Fibroblast of villous mesenchyme (primary cell): ENCODE data around the gene SLC8A1. TPM values are rescaled to one million over a fixed set of nuclear protein-coding genes. Genes with fewer than 3 reads are reported as not detected.

ENCODE experiments used
- DNase-seq: peaks from one replicate; pipeline ENCODE4 v3.0.0-alpha.2; 2010; ENCODE audit warnings: low read depth
- H3K4me3 ChIP-seq: 2 replicates; pipeline ENCODE4 v1.5.1; 2011; ENCODE audit warnings: low read depth, mild to moderate bottlenecking, low read length
- CTCF ChIP-seq: IDR thresholded peaks from 2 replicates; pipeline ENCODE4 v1.5.1; 2012; ENCODE audit warnings: low read depth, mild to moderate bottlenecking, low read length; ENCODE audit not compliant: insufficient read depth
- total RNA-seq: library from RNA; depleted of rRNA; stranded (reverse); fragments of >200 nt; gene quantifications from 2 replicates; pipeline ENCODE4 v1.2.3, GENCODE V29; 2012

SLC8A1 gene
- total RNA-seq, 1 donor = 98.9 TPM

- H3K4me3 ChIP-seq = no peak overlapping the region
- DNase-seq = peak; percentile 28
These were observed 208.2 kb downstream of the SLC8A1 start for GRCh38 chr2:40243581-40244187.

GRCh38 chr2:40242315-40242714 is 209.6 kb downstream of the SLC8A1 start:
- no peak overlapping the region for H3K4me3 ChIP-seq
- DNase-seq = no peak
- TF ChIP-seq CTCF = no peak

More at GRCh38 chr2:40243581-40244187, 208.2 kb downstream of the SLC8A1 start:
- TF ChIP-seq CTCF = no peak

GRCh38 chr2:40240070-40240469 is 211.8 kb downstream of the SLC8A1 start:
- no peak overlapping the region for H3K4me3 ChIP-seq

GRCh38 chr2:40230707-40231432 is 221.0 kb downstream of the SLC8A1 start:
- no peak overlapping the region for H3K4me3 ChIP-seq
- peak; percentile 4 for TF ChIP-seq CTCF
- no peak for DNase-seq

More at GRCh38 chr2:40240070-40240469, 211.8 kb downstream of the SLC8A1 start:
- TF ChIP-seq CTCF = no peak
- peak; percentile 72 for DNase-seq

GRCh38 chr2:40230186-40230585 is 221.7 kb downstream of the SLC8A1 start:
- H3K4me3 ChIP-seq = no peak overlapping the region
- DNase-seq = no peak
- no peak for TF ChIP-seq CTCF

- no peak for TF ChIP-seq CTCF
These were observed 223.6 kb downstream of the SLC8A1 start for GRCh38 chr2:40228310-40228709.

More at GRCh38 chr2:40228310-40228709, 223.6 kb downstream of the SLC8A1 start:
- no peak for DNase-seq
- H3K4me3 ChIP-seq = no peak overlapping the region
